MM.1S (cell line): ENCODE results near the gene AUTS2.

Experiments
- CTCF ChIP-seq: fragments of 300-600 bp; sonication (generic); IDR thresholded peaks from 2 replicates; pipeline ENCODE4 v1.5.1; 2016; ENCODE audit warnings: antibody characterized with exemption, low read length, mixed read lengths
- EZH2phosphoT487 ChIP-seq: fragments of 300-600 bp; sonication (generic); IDR thresholded peaks from 2 replicates; pipeline ENCODE4 v1.6.1; 2018; ENCODE audit warnings: antibody characterized with exemption, low read length

GRCh38 chr7:69625238-69625637 lies 27.0 kb downstream of the AUTS2 start:
- TF ChIP-seq CTCF (no peak), EZH2phosphoT487 (no peak)
